Neural progenitor cell (in vitro differentiated cells): ENCODE data around the gene AUTS2. TPM values are rescaled to one million over a fixed set of nuclear protein-coding genes. Genes with fewer than 3 reads are reported as not detected.

ENCODE experiments used
- DNase-seq: peaks from one replicate; pipeline ENCODE4 v3.0.0-alpha.2; 2016; ENCODE audit warnings: low spot score
- H2AFZ ChIP-seq: fragments of 200-600 bp; sonication (generic); replicated peaks from 2 replicates; pipeline ENCODE4 v1.6.1; 2016; ENCODE audit warnings: antibody characterized with exemption
- H3F3A ChIP-seq: fragments of 200-600 bp; sonication (generic); 2 replicates; pipeline ENCODE4 v1.6.1; 2016; ENCODE audit warnings: antibody characterized with exemption, low read depth
- H3K27ac ChIP-seq: fragments of 200-600 bp; sonication (generic); 2 replicates; pipeline ENCODE4 v1.5.1; 2016; ENCODE audit warnings: mild to moderate bottlenecking
- H3K27me3 ChIP-seq: fragments of 200-600 bp; sonication (generic); 2 replicates; pipeline ENCODE4 v1.6.1; 2016; ENCODE audit warnings: mild to moderate bottlenecking, moderate library complexity
- H3K36me3 ChIP-seq: fragments of 200-600 bp; sonication (generic); 2 replicates; pipeline ENCODE4 v1.5.1; 2016
- H3K4me1 ChIP-seq: fragments of 200-600 bp; sonication (generic); 2 replicates; pipeline ENCODE4 v1.6.1; 2016; ENCODE audit warnings: mixed run types
- H3K4me2 ChIP-seq: fragments of 200-600 bp; sonication (generic); 2 replicates; pipeline ENCODE4 v1.6.1; 2016
- H3K4me3 ChIP-seq: fragments of 200-600 bp; sonication (generic); 2 replicates; pipeline ENCODE4 v1.5.1; 2016
- H3K79me2 ChIP-seq: fragments of 200-600 bp; sonication (generic); 2 replicates; pipeline ENCODE4 v1.6.1; 2016; ENCODE audit warnings: low read depth
- H3K9ac ChIP-seq: fragments of 200-600 bp; sonication (generic); 2 replicates; pipeline ENCODE4 v1.6.1; 2016
- H3K9me3 ChIP-seq: fragments of 200-600 bp; sonication (generic); 2 replicates; pipeline ENCODE4 v1.5.1; 2016; ENCODE audit warnings: low read depth
- H4K20me1 ChIP-seq: fragments of 200-600 bp; sonication (generic); 2 replicates; pipeline ENCODE4 v1.6.1; 2016; ENCODE audit warnings: low read depth
- H3K27ac Mint-ChIP-seq: 3 replicates; pipeline ENCODE4 v1.8.0; 2021; ENCODE audit warnings: mixed read lengths
- H3K27me3 Mint-ChIP-seq: 2 replicates; pipeline ENCODE4 v1.8.0; 2022; ENCODE audit warnings: low read depth, mild to moderate bottlenecking, inconsistent platforms, moderate library complexity, mixed read lengths; ENCODE audit not compliant: insufficient read depth
- H3K36me3 Mint-ChIP-seq: 3 replicates; pipeline ENCODE4 v1.8.0; 2021; ENCODE audit warnings: mixed read lengths
- H3K4me1 Mint-ChIP-seq: 3 replicates; pipeline ENCODE4 v1.8.0; 2021; ENCODE audit warnings: mixed read lengths
- H3K4me3 Mint-ChIP-seq: 3 replicates; pipeline ENCODE4 v1.8.0; 2021; ENCODE audit warnings: mild to moderate bottlenecking, moderate library complexity, mixed read lengths
- H3K9me3 Mint-ChIP-seq: 3 replicates; pipeline ENCODE4 v1.8.0; 2020; ENCODE audit warnings: mixed read lengths
- CTCF ChIP-seq: fragments of 200-600 bp; sonication (generic); IDR thresholded peaks from 2 replicates; pipeline ENCODE4 v1.5.1; 2017; ENCODE audit warnings: antibody characterized with exemption, mild to moderate bottlenecking
- EZH2 ChIP-seq: fragments of 200-600 bp; sonication (generic); IDR thresholded peaks from 2 replicates; pipeline ENCODE4 v1.6.1; 2017; ENCODE audit warnings: antibody characterized with exemption, mild to moderate bottlenecking, moderate library complexity
- EZH2phosphoT487 ChIP-seq: fragments of 200-600 bp; sonication (generic); IDR thresholded peaks from 2 replicates; pipeline ENCODE4 v1.6.1; 2017; ENCODE audit warnings: antibody characterized with exemption
- total RNA-seq: library from RNA; depleted of rRNA; stranded (reverse); fragments of >200 nt; gene quantifications from 2 replicates; pipeline ENCODE4 v1.2.3, GENCODE V29; 2015; ENCODE audit warnings: low replicate concordance

The AUTS2 gene
- total RNA-seq, 1 donor from 2014 or later, result 50.0 TPM

GRCh38 chr7:69922026-69922803 is 323.9 kb downstream of the AUTS2 start:
- Histone ChIP-seq H3F3A (no peaks in the 10 kb centered on the region), H2AFZ (no peak overlapping the region), H3K4me1 (no peaks in the 10 kb centered on the region), H3K36me3 (no peaks in the 10 kb centered on the region), H3K27ac (no peak overlapping the region), H3K9me3 (no peaks in the 10 kb centered on the region), H3K4me3 (no peak overlapping the region), H4K20me1 (no peaks in the 10 kb centered on the region), H3K79me2 (no peaks in the 10 kb centered on the region), H3K9ac (no peak overlapping the region), H3K27me3 (no peaks in the 10 kb centered on the region), H3K4me2 (no peak overlapping the region)
- H3K4me1 Mint-ChIP-seq, result no peaks in the 10 kb centered on the region
- no peak overlapping the region for H3K4me3 Mint-ChIP-seq
- peaks cover 2% of the 10 kb centered on the region for H3K36me3 Mint-ChIP-seq
- DNase-seq, result no peak
- no peaks in the 10 kb centered on the region for H3K27me3 Mint-ChIP-seq
- H3K27ac Mint-ChIP-seq, result no peak overlapping the region
- TF ChIP-seq EZH2phosphoT487 (no peak), CTCF (no peak)
- H3K9me3 Mint-ChIP-seq, result no peaks in the 10 kb centered on the region

DNA sequence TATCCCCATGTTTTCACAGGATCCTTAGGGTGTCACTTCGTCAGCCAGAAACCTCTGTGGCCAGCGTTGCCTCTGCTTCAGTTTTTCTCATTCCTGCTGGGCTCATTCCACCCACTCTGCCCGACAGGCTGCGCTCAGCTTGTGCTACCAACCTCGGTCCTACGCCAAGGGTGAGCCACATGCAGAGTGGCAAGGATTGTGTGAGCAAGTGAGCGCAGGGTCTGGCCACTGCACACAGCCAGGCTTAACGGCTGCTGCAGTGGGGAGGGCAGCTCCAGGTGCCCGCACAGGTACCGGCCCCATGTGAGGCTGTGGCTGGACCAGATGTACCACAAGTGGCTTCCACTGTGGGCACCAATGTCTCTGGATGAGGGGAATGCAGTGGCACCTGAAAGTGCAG is 329.2 kb downstream of the AUTS2 start:
- Histone ChIP-seq H3K27ac (no peak overlapping the region), H3K4me3 (no peak overlapping the region), H3K36me3 (no peaks in the 10 kb centered on the region), H3K27me3 (no peaks in the 10 kb centered on the region), H3K4me2 (no peak overlapping the region), H3K79me2 (no peaks in the 10 kb centered on the region), H3K9ac (no peak overlapping the region), H3K9me3 (no peaks in the 10 kb centered on the region), H3K4me1 (no peaks in the 10 kb centered on the region), H2AFZ (no peak overlapping the region), H3F3A (no peaks in the 10 kb centered on the region), H4K20me1 (peaks cover 4% of the 10 kb centered on the region)
- Mint-ChIP-seq H3K9me3 (no peaks in the 10 kb centered on the region), H3K4me1 (no peaks in the 10 kb centered on the region), H3K36me3 (peaks cover 2% of the 10 kb centered on the region), H3K27ac (no peak overlapping the region), H3K4me3 (no peak overlapping the region), H3K27me3 (no peaks in the 10 kb centered on the region)
- TF ChIP-seq EZH2phosphoT487 (no peak), CTCF (no peak), EZH2 (no peak)
- no peak for DNase-seq

GRCh38 chr7:69928621-69929020 is 330.3 kb downstream of the AUTS2 start:
- H3K4me1 ChIP-seq, result no peaks in the 10 kb centered on the region
- H3K9me3 ChIP-seq, result no peaks in the 10 kb centered on the region
- Mint-ChIP-seq H3K27ac (no peak overlapping the region), H3K4me3 (no peak overlapping the region), H3K4me1 (no peaks in the 10 kb centered on the region), H3K36me3 (peaks cover 2% of the 10 kb centered on the region), H3K9me3 (no peaks in the 10 kb centered on the region), H3K27me3 (no peaks in the 10 kb centered on the region)
- no peaks in the 10 kb centered on the region for H3K79me2 ChIP-seq
- TF ChIP-seq EZH2phosphoT487 (no peak), EZH2 (no peak), CTCF (no peak)
- H3K9ac ChIP-seq, result no peak overlapping the region
- DNase-seq, result no peak
- H3K27ac ChIP-seq, result no peak overlapping the region
- H3F3A ChIP-seq, result no peaks in the 10 kb centered on the region
- H3K4me3 ChIP-seq, result no peak overlapping the region
- no peak overlapping the region for H2AFZ ChIP-seq
- no peaks in the 10 kb centered on the region for H3K27me3 ChIP-seq
- H3K4me2 ChIP-seq, result no peak overlapping the region
- no peaks in the 10 kb centered on the region for H3K36me3 ChIP-seq
- H4K20me1 ChIP-seq, result peaks cover 6% of the 10 kb centered on the region
